Astrocyte (in vitro differentiated cells and primary cell): ENCODE measurements around the gene MYRIP.

ENCODE experiments used
- CTCF ChIP-seq: IDR thresholded peaks from 2 replicates; pipeline ENCODE4 v1.5.1; 2011; ENCODE audit warnings: low read depth, mild to moderate bottlenecking, inconsistent platforms, low read length, moderate library complexity; ENCODE audit not compliant: insufficient read depth
- EZH2 ChIP-seq: IDR thresholded peaks from 2 replicates; pipeline ENCODE4 v1.6.1; 2012; ENCODE audit warnings: mild to moderate bottlenecking, low read length, inconsistent platforms; ENCODE audit not compliant: insufficient read depth

GRCh38 chr3:40299130-40299720 lies 489.8 kb downstream of the MYRIP start:
- no peak for TF ChIP-seq CTCF
- TF ChIP-seq EZH2: no peak
